OCI-LY1 (cell line): ENCODE measurements around the gene TNFRSF1B.

Experiments
- CTCF ChIP-seq: fragments of 200-600 bp; sonication (generic), shearing (Covaris generic); IDR thresholded peaks from 2 replicates; pipeline ENCODE4 v1.5.1; 2017; ENCODE audit warnings: mild to moderate bottlenecking, antibody characterized with exemption, low read length, moderate library complexity, mixed read lengths
- EZH2 ChIP-seq: fragments of 200-600 bp; sonication (generic), shearing (Covaris generic); IDR thresholded peaks from 2 replicates; pipeline ENCODE4 v1.8.0; 2017; ENCODE audit warnings: borderline replicate concordance, mixed run types, mild to moderate bottlenecking, antibody characterized with exemption, low read length, moderate library complexity, mixed read lengths

GRCh38 chr1:12180903-12181302 lies 14.1 kb downstream of the TNFRSF1B start:
- TF ChIP-seq EZH2 (no peak), CTCF (no peak)
